Adipose tissue (tissue), 3 donors: ENCODE measurements around the gene ADNP2. TPM values are rescaled to one million over a fixed set of nuclear protein-coding genes. Genes with fewer than 3 reads are reported as not detected.
"Not testable (repeated sequence)": the region's sequence is repeated elsewhere in the genome, so short reads cannot be mapped to it uniquely, and the experiment has no call there.

ENCODE experiments used
- H3K27ac ChIP-seq: one replicate; pipeline ENCODE4 v1.5.1; 2013; ENCODE audit warnings: low read depth, low read length
- WGBS, 3 donors: extraction: QIAGEN DNeasy Blood & Tissue Kit; methylation state at CpG; one replicate each; pipeline ENCODE4 v1.1.7; 2013; 5-methylcytosine and 5-hydroxymethylcytosine counted together
- polyA plus RNA-seq, 3 donors: library from polyadenylated mRNA; stranded (reverse); fragments of 200-250 nt; gene quantifications; one replicate each; pipeline ENCODE4 v1.2.3, GENCODE V29; 2013
- donor health status: healthy with polysubstance abuse.
- donor health status: Bipolar disorder and iron deficiency.
- donor health status: healthy.

The ADNP2 gene
- polyA plus RNA-seq, 3 donors = 3.8 to 8.9 (median 4.1) TPM

DNA sequence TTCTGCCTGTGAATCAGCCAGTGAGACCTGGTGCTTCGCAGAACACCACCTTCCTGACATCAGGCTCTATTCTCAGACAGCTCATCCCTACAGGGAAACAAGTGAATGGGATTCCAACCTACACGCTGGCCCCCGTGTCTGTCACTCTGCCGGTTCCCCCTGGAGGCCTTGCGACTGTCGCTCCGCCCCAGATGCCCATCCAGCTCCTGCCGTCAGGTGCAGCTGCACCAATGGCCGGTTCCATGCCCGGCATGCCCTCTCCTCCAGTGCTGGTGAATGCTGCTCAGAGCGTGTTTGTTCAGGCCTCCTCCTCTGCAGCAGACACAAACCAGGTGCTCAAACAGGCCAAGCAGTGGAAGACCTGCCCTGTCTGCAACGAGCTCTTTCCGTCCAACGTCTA lies 28.1 kb downstream of the ADNP2 start:
- H3K27ac ChIP-seq = no peak overlapping the region
- 88 to 97% (median 91%) methylated on average over 14 of the region's 14 CpGs for WGBS, 3 donors

DNA sequence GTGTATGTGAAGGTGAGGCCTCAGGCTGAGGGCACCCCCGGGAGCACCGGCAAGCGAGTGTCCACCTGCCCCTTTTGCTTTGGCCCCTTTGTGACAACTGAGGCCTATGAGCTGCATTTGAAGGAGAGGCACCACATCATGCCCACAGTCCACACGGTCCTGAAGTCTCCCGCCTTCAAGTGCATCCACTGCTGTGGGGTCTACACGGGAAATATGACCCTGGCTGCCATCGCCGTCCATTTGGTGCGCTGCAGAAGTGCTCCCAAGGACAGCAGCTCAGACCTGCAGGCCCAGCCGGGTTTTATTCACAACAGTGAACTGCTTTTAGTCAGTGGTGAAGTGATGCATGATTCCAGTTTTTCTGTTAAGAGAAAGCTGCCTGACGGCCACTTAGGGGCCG lies 28.9 kb downstream of the ADNP2 start:
- 92 to 95% (median 93%) methylated on average over 12 of the region's 12 CpGs for WGBS, 3 donors
- H3K27ac ChIP-seq = no peak overlapping the region

DNA sequence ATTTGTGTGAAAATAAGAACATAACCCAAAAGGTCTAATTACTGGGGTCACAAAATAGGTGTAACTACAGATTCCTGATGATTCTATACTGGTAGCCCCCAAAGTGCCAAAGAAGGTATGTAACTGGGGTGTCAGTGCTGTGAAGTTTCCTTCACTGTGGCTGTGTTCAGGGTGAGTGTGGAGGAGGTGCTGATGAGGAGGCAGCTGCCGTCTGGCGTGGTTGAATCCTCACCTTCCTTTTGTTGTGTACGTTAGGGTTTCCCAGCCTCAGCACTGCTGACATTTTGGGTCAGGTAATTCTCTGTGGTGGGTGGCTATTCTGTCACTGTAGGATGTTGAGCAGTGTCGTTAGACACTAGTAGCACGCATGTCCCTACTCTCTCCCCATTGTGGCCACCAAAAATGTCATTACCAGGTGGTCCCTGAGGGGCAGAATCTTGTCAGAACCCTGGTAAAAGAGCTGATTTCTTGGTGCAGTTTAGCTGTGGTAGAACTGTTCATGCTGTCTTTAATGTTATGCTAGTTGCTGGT lies 31.5 kb downstream of the ADNP2 start:
- no peak overlapping the region for H3K27ac ChIP-seq
- WGBS, 3 donors = 91 to 96% (median 95%) methylated on average over 5 of the region's 5 CpGs

- WGBS, 3 donors = 48 to 59% (median 54%) methylated on average over 2 of the region's 2 CpGs
Observed at GRCh38 chr18:80143881-80144280, 34.8 kb downstream of the ADNP2 start.

DNA sequence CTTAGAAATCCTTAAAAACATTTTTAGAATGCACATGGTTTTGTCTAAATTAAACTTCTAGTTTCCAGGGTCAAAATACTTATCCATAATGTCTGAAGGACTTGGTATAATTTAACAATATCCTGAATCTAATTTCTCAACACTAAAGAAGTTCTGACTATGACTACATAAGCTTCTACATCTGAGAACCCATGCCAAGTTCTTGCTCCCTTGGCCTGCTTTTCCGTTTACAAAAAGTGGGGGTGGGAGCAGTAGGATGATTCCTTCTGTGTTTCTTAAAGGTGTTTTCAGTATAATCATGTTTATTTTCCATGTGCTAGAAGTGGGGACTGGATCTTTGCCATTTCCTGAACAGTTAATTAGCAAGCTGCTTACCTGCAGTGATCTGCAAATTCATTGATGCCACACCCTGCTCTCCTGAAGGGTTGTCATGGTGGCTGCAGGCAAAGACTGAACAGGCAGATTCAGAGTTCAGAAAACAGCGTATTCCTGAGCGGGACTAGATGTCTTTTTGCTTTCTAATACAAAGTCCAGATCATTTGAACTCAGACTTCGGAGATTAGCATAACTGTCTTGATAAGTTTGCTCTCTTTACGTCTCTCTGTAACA lies 36.2 kb downstream of the ADNP2 start:
- WGBS, 3 donors = 77 to 86% (median 85%) methylated on average over 5 of the region's 5 CpGs
- no peak overlapping the region for H3K27ac ChIP-seq

More at GRCh38 chr18:80143881-80144280, 34.8 kb downstream of the ADNP2 start:
- no peak overlapping the region for H3K27ac ChIP-seq

DNA sequence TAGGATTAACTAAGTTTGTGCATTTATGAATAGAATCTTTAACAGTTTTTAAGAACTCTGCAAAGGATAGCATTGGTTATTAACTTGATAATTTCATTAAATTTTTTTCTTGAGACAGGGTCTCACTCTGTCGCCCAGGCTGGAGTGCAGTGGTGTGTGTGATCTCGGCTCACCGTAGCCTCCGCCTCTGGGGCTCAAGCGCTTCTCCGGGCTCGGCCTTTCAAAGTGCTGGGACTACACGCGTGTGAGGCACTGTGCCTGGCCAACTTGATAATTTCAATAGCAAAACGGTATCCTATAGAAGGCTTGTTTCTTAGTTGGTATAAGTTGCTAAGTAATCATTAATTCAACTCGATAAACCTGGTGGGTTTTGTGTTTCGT lies 38.0 kb downstream of the ADNP2 start:
- H3K27ac ChIP-seq = no peak overlapping the region
- 24 to 32% (median 27%) methylated on average over 12 of the region's 12 CpGs for WGBS, 3 donors

DNA sequence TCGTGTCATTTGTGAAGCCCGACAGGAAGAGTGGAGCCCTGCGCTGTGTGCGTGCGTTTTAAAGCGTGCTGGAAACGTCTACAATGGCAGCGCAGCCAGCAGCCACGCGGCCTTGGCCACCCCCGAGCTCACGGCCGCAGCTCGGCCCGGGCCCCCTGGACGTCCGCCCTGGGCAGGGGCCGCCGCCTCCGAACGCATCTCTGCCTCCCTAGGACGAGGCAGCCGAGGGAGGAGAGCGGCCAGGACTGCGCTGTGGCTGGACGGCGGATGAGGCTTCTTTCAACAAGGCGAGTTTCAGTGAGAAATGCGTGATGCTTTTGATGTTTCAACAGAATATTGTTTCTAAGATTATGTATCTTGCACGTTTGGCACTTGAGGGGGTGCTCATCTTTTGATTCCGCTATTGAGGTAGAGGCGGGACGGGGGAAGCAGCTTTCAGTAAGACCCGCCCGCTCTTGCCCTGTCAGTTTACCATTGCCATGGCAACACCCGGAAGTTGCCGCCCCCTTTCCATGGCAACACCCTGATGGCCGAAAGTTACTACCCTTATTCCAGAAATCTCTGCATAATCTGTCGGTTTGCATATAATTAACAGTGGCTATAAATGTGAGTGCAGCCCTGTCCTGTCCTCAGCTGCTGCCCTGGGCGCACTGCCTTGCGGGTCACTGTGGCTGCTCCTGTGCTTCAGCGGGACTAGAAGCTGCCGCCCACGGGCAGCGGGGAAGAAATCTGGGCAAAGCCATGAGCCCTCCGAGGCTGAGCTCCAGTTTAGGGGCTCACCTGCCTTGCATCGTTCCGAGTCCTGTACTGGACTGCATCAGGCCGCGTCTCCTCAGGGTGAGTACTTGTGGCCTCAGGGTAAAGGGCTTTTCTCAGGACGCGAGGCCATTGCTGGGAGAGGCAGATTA lies 38.6 kb downstream of the ADNP2 start:
- 26 to 29% (median 29%) methylated on average over 52 of the region's 52 CpGs for WGBS, 3 donors
- no peak overlapping the region for H3K27ac ChIP-seq

DNA sequence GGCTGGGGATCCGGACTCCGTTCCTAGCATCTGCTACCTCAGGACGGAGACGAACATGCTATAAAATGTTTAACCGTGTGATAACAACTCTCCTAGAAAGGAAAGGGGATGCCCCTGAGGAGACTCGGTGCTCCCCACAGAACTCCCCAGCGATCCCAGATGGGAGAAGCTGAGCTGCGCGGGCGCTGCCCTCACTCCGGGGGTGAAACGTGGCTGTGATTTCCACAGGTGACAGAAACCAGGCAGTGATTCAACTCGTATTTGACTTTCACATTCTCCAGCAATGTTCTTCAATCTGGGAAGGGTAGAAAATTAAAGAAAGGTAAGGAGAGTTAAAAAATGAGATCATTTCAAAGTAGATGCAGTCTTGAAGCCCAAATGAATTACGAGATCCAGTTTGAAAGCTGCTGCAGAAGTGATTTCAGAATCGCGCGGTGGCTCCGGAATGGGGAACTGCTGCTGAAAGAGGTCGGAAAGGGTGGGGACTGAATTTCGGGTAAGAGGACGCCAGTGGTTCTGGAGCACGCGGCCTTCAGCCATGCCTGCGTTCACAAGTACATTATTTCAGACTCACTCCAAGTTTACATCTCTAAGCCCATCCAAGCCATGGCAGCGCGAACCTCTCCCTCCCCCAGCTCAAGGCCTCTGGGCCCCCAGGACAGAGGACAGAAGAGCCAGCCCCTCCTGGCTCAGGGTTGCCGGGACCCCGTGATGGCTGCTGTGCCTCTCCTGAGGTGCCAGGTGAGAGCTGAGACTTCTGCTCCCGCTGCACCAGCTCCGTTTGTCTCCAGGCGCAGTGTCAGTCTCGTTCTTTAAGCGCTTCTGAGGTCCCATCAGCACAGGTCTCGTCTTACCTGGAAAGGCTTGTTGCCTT lies 39.5 kb downstream of the ADNP2 start:
- H3K27ac ChIP-seq = no peak overlapping the region
- WGBS, 3 donors = 42 to 53% (median 48%) methylated on average over 34 of the region's 34 CpGs

- H3K27ac ChIP-seq = no peak overlapping the region
Observed at GRCh38 chr18:80149667-80150066, 40.6 kb downstream of the ADNP2 start.

GRCh38 chr18:80154293-80154692 lies 45.2 kb downstream of the ADNP2 start:
- no peak overlapping the region for H3K27ac ChIP-seq
- WGBS, 3 donors = 75 to 80% (median 78%) methylated on average over 6 of the region's 6 CpGs

DNA sequence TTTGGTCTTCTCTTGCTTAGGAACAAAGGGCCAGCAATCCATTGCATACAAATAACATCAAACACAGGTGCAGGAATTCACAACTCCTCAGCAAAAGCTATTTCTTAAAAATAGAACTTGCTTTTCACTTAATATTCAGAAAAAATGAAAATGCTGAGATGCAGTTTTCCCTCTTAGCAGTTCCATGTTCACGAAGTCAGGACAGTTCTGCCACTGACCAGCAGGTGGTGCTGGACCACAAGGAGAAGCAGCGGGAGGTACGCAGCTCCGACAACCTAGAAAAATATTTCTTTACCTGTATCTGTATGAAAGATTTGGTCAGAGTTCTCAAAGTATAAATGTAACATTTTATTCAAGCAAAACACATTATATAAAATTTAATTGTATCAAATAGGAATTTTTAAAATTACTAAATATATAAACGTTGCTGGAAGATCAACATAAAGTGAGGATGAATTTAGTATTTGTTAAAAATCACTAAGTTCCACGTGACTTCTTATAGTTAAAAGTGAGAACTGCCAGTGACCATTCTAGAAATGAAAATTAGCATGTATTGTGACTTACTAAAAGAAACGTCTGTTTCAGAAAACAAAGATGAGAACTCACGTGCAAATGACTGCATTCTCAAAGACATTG lies 48.8 kb downstream of the ADNP2 start:
- no peak overlapping the region for H3K27ac ChIP-seq
- WGBS, 3 donors = 39% methylated on average over 8 of the region's 8 CpGs

DNA sequence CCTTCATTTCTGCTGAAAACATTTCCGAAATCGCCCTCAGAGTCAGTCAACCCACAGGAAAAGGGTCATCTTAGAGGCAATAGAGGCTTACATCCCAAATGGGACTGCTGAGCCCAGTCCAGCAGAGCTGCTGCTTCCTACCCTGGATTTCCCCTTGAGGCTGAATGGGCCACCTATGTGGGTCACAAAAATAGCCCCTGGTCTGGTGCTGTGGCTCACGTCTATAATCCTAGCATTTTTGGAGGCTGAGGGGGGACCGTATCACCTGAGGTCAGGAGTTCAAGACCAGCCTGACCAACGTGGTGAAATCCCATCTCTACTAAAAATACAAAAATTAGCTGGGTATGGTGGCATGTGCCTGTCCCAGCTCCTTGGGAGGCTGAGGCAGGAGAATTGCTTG lies 49.3 kb downstream of the ADNP2 start:
- H3K27ac ChIP-seq = no peak overlapping the region
- 59 to 79% (median 75%) methylated on average over 5 of the region's 5 CpGs for WGBS, 3 donors

DNA sequence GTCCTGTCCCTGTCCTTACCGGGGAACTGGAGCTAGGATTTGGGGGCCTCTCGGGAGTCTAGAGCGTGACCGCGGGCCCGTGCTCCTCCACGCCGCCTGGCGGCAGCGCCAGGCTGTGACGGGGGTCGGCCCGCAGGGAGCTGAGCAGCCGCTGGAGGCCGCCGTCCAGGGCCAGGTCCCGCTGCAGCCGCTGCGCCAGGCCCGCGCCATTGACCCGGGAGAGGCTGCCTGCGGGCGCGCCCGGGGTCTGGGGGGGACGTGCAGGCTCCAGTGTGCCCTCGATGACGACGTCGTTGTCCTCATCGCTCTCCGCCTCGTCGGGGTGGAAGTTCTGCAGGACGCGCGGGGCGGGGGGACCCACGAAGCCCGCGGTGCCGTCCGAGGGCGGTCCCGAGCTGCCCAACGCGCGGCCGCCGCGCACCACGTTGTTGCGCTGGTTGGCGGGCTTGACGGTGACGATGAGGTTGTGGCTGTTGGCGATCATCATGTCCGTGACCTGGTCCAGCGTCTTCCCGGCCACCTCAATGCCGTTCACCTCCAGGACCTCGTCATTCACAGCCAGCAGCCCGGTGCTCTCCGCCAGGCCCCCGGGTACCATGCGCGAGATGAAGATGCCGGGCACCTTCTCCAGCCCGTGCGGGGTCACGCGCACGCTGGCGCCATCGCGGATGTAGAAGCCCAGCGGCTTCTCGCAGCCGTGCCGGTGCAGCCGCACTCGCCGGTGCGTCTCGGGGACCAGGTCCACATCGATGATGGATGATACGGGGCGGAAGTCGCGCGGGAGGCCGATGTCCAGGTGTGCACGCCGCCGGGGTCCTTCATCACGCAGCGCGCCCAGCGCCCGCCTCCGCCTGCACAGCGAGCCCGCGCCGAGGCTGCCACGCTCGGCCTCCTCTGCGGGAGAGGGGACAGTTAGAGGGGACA lies 50.9 kb downstream of the ADNP2 start:
- 38 to 64% (median 40%) methylated on average over 86 to 109 of the region's 109 CpGs for WGBS, 3 donors

GRCh38 chr18:80161781-80162417 lies 52.8 kb downstream of the ADNP2 start:
- 84 to 88% (median 86%) methylated on average over 7 of the region's 7 CpGs for WGBS, 3 donors
- no peak overlapping the region for H3K27ac ChIP-seq

More for the DNA sequence above, 50.9 kb downstream of the ADNP2 start:
- H3K27ac ChIP-seq = no peak overlapping the region

DNA sequence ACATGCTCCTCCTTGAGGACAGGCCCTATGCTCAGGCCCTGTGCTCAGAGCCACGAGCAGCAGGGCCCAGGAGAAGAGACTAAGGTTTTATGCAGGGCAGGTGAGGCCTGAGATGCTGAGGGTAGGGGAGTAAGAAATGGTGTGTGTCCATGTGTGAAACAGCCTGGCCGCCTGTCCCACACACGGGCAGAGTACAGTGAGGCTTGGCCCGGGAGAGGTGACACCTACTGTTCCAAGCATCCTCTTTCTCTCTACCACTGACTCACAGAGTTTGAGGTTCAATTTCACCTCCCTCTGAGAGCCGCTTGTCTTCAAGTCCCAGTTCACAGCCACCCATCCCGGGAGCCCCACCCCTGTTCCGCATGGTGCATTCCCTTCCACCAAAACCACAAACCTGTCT lies 54.1 kb downstream of the ADNP2 start:
- 95 to 98% (median 96%) methylated on average over 7 of the region's 7 CpGs for WGBS, 3 donors
- H3K27ac ChIP-seq = no peak overlapping the region

DNA sequence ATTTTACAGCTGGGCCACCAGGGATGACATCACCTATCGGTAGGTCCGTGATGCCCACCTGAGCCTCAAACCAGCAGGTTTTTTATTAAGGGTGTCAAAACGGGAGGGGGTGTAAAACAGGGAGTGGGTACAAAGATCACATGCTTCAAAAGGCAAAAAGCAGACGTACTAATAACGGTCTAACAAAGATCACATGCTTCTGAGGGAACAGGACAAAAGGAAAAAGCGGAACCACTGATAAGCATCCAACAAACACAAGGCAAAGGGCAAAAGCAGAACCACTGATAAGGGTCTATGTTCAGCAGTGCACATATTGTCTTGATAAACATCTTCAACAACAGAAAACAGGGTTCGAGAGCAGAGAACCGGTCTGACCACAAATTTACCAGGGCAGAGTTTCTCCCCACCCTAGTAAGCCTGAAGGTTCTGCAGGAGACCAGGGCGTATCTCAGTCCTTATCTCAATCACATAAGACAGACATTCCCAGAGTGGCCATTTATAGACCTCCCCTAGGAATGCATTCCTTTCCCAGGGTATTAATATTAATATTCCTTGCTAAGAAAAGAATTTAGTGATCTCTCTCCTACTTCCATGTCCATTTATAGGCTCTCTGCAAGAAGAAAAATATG lies 55.8 kb downstream of the ADNP2 start:
- not testable (repeated sequence) for H3K27ac ChIP-seq
- WGBS, 3 donors = 80 to 91% (median 86%) methylated on average over 9 of the region's 9 CpGs
